ENCODE measurements around the gene LYSMD4.
"Not testable (repeated sequence)": the region's sequence is repeated elsewhere in the genome, so short reads cannot be mapped to it uniquely, and the experiment has no call there.

Gene LYSMD4

GRCh38 chr15:99755692-99756409 is 22.6 kb upstream of the LYSMD4 start:
- no peaks in the 10 kb centered on the region for H3K4me1 ChIP-seq
- no peaks in the 10 kb centered on the region for H3K27me3 ChIP-seq
- DNase-seq = peak; percentile 58
- TF ChIP-seq CTCF (IDR thresholded peaks at IDR 0.05; ENCODE audit: low read depth, low read length) = peak; percentile 86
- H3K4me3 ChIP-seq (ENCODE audit: low read depth, low read length) = no peak overlapping the region
- H3K9me3 ChIP-seq = no peaks in the 10 kb centered on the region
- no peaks in the 10 kb centered on the region for H3K36me3 ChIP-seq

GRCh38 chr15:99753066-99753465 is 19.8 kb upstream of the LYSMD4 start:
- H3K4me1 ChIP-seq = no peaks in the 10 kb centered on the region
- TF ChIP-seq CTCF (IDR thresholded peaks at IDR 0.05; ENCODE audit: low read depth, low read length) = no peak
- H3K36me3 ChIP-seq = no peaks in the 10 kb centered on the region
- H3K9me3 ChIP-seq = no peaks in the 10 kb centered on the region
- no peak for DNase-seq
- no peaks in the 10 kb centered on the region for H3K27me3 ChIP-seq
- no peak overlapping the region for H3K4me3 ChIP-seq (ENCODE audit: low read depth, low read length)

GRCh38 chr15:99752556-99752955 is 19.3 kb upstream of the LYSMD4 start:
- DNase-seq = no peak
- Histone ChIP-seq H3K27me3 (no peaks in the 10 kb centered on the region), H3K9me3 (no peaks in the 10 kb centered on the region), H3K36me3 (no peaks in the 10 kb centered on the region), H3K4me3 (ENCODE audit: low read depth, low read length) (no peak overlapping the region), H3K4me1 (no peaks in the 10 kb centered on the region)
- no peak for TF ChIP-seq CTCF (IDR thresholded peaks at IDR 0.05; ENCODE audit: low read depth, low read length)

- not testable (repeated sequence) for H3K9me3 ChIP-seq; H3K27me3 ChIP-seq; H3K4me1 ChIP-seq; DNase-seq; H3K36me3 ChIP-seq; H3K4me3 ChIP-seq (ENCODE audit: low read depth, low read length)
Observed at GRCh38 chr15:99750326-99750725, 17.1 kb upstream of the LYSMD4 start.

GRCh38 chr15:99749386-99749785 is 16.1 kb upstream of the LYSMD4 start:
- Histone ChIP-seq H3K4me1 (no peaks in the 10 kb centered on the region), H3K36me3 (no peaks in the 10 kb centered on the region), H3K27me3 (no peaks in the 10 kb centered on the region), H3K9me3 (no peaks in the 10 kb centered on the region), H3K4me3 (ENCODE audit: low read depth, low read length) (no peak overlapping the region)
- no peak for TF ChIP-seq CTCF (IDR thresholded peaks at IDR 0.05; ENCODE audit: low read depth, low read length)
- no peak for DNase-seq

- no peak for TF ChIP-seq CTCF (IDR thresholded peaks at IDR 0.05; ENCODE audit: low read depth, low read length)
- H3K36me3 ChIP-seq = no peaks in the 10 kb centered on the region
Observed at GRCh38 chr15:99745370-99746086, 12.3 kb upstream of the LYSMD4 start.

More at GRCh38 chr15:99745370-99746086, 12.3 kb upstream of the LYSMD4 start:
- no peak overlapping the region for H3K4me3 ChIP-seq (ENCODE audit: low read depth, low read length)
- H3K4me1 ChIP-seq = no peaks in the 10 kb centered on the region
- DNase-seq = no peak
- H3K9me3 ChIP-seq = no peaks in the 10 kb centered on the region
- H3K27me3 ChIP-seq = no peaks in the 10 kb centered on the region

Data from BE2C (cell line).